GM12878 (cell line): ENCODE data around the gene RNF166. TPM values are rescaled to one million over a fixed set of nuclear protein-coding genes. Genes with fewer than 3 reads are reported as not detected.

Source experiments
- ATAC-seq: fragments of 200-7000 bp; cut with Tn5 transposase; 3 replicates; pipeline ENCODE4 v1.9.1; 2020; ENCODE audit warnings: mild to moderate bottlenecking, moderate library complexity
- BruUV-seq: library from RNA; stranded (reverse); fragments of 400-500 nt; replicated peaks from 2 replicates; lab custom pipeline; 2021; lab: Mats Ljungman, UMichigan
- CTCF ChIA-PET: fragments of 300-600 bp; sonication (Branson Sonifier 250); formaldehyde crosslinking; extraction: SDS; loops from one replicate; lab custom pipeline; 2021; ENCODE audit warnings: inconsistent platforms; lab: Yijun Ruan, JAX
- POLR2A ChIA-PET: fragments of 350-600 bp; formaldehyde crosslinking; extraction: SDS; loops from one replicate; lab custom pipeline; 2021; ENCODE audit warnings: inconsistent platforms; lab: Charles Lee
- RAD21 ChIA-PET: fragments of 300-600 bp; sonication (Branson Sonifier 250); formaldehyde crosslinking; loops from one replicate; lab custom pipeline; 2023; ENCODE audit warnings: antibody characterized with exemption; ENCODE audit not compliant: unreplicated experiment; lab: Charles Lee
- SMC1A ChIA-PET: fragments of 300-600 bp; sonication (Branson Sonifier 250); formaldehyde crosslinking; loops from one replicate; lab custom pipeline; 2023; ENCODE audit not compliant: unreplicated experiment, uncharacterized antibody; lab: Charles Lee
- DNase-seq: peaks from one replicate; pipeline ENCODE4 v3.0.0-alpha.2; 2011; ENCODE audit warnings: low read depth, low spot score
- FAIRE-seq: peaks from 3 replicates; lab custom pipeline; 2011; peaks lifted over from hg19 to GRCh38; lab: Jason Lieb, UNC
- H2AFZ ChIP-seq: 2 replicates; pipeline ENCODE4 v1.6.0; 2011; ENCODE audit warnings: low read depth, low read length, control low read depth; ENCODE audit not compliant: control insufficient read depth
- H3K27ac ChIP-seq: 2 replicates; pipeline ENCODE4 v1.5.1; 2011; ENCODE audit warnings: control low read depth; ENCODE audit not compliant: control insufficient read depth, insufficient read depth
- H3K27me3 ChIP-seq, 2 experiments: replicated peaks in 1 of 2; 2 replicates each; pipeline versions ENCODE4 v1.6.0 to v1.6.1; 2011; ENCODE audit warnings: low read length in 1 of 2; ENCODE audit not compliant: control insufficient read depth in 2 of 2, insufficient read depth in 2 of 2
- H3K36me3 ChIP-seq, 2 experiments: 2 replicates each; pipeline ENCODE4 v1.5.1; 2011; ENCODE audit warnings: low read length in 1 of 2; ENCODE audit not compliant: control insufficient read depth in 2 of 2, insufficient read depth in 2 of 2
- H3K4me1 ChIP-seq: 2 replicates; pipeline ENCODE4 v1.6.1; 2011; ENCODE audit warnings: mild to moderate bottlenecking, low read length, moderate library complexity, mixed read lengths; ENCODE audit not compliant: control insufficient read depth, insufficient read depth
- H3K4me2 ChIP-seq: 2 replicates; pipeline ENCODE4 v1.6.0; 2011; ENCODE audit warnings: control low read depth; ENCODE audit not compliant: control insufficient read depth, insufficient read depth
- H3K4me3 ChIP-seq: fragments of 200-600 bp; sonication (generic); 2 replicates; pipeline ENCODE4 v1.5.1; 2016
- H3K79me2 ChIP-seq: 2 replicates; pipeline ENCODE4 v1.6.0; 2011; ENCODE audit warnings: low read length; ENCODE audit not compliant: control insufficient read depth, insufficient read depth
- H3K9ac ChIP-seq: 2 replicates; pipeline ENCODE4 v1.8.0; 2011; ENCODE audit warnings: low read length, control low read depth, mixed read lengths; ENCODE audit not compliant: control insufficient read depth, insufficient read depth
- H3K9me3 ChIP-seq: replicated peaks from 3 replicates; pipeline ENCODE4 v1.5.1; 2011; ENCODE audit warnings: mild to moderate bottlenecking, low read length; ENCODE audit not compliant: control insufficient read depth, insufficient read depth
- H4K20me1 ChIP-seq: 2 replicates; pipeline ENCODE4 v1.6.0; 2011; ENCODE audit not compliant: control insufficient read depth, insufficient read depth
- BRCA1 ChIP-seq: IDR thresholded peaks from 2 replicates; pipeline ENCODE4 v1.6.1; 2011; ENCODE audit warnings: low read depth, low read length, improper control_type of control experiment
- EED ChIP-seq: sonication (generic); IDR thresholded peaks from 2 replicates; pipeline ENCODE4 v1.6.1; 2016; ENCODE audit warnings: antibody characterized with exemption, low read depth
- EZH2 ChIP-seq: IDR thresholded peaks from 2 replicates; pipeline ENCODE4 v1.6.1; 2012; ENCODE audit warnings: low read depth, mild to moderate bottlenecking, control low read depth, inconsistent platforms, low read length, borderline replicate concordance; ENCODE audit not compliant: control insufficient read depth
- FOXK2 ChIP-seq: fragments of 450-650 bp; IDR thresholded peaks from 2 replicates; pipeline ENCODE4 v1.6.1; 2017; ENCODE audit warnings: mild to moderate bottlenecking, moderate library complexity
- GABPA ChIP-seq: IDR thresholded peaks from 2 replicates; pipeline ENCODE4 v1.6.1; 2014; ENCODE audit warnings: antibody characterized with exemption, low read depth, mild to moderate bottlenecking, inconsistent platforms
- JUNB ChIP-seq: IDR thresholded peaks from 2 replicates; pipeline ENCODE4 v1.6.1; 2016; ENCODE audit warnings: antibody characterized with exemption, mild to moderate bottlenecking
- MEF2B ChIP-seq: fragments of 450-650 bp; IDR thresholded peaks from 2 replicates; pipeline ENCODE4 v1.6.1; 2018; ENCODE audit warnings: mild to moderate bottlenecking, moderate library complexity; ENCODE audit not compliant: partially characterized antibody, poor library complexity, severe bottlenecking
- MTA2 ChIP-seq: fragments of 450-650 bp; IDR thresholded peaks from 2 replicates; pipeline ENCODE4 v1.6.1; 2016; ENCODE audit warnings: low read depth, mild to moderate bottlenecking, moderate library complexity
- MYC ChIP-seq: IDR thresholded peaks from 2 replicates; pipeline ENCODE4 v1.6.1; 2011; ENCODE audit warnings: mild to moderate bottlenecking, low read length, moderate library complexity, inconsistent platforms; ENCODE audit not compliant: insufficient read depth, insufficient replicate concordance, insufficient read length, severe bottlenecking
- STAT3 ChIP-seq: IDR thresholded peaks from 2 replicates; pipeline ENCODE4 v1.6.1; 2011; ENCODE audit warnings: low read depth, low read length, improper control_type of control experiment
- YY1 ChIP-seq: IDR thresholded peaks from 2 replicates; pipeline ENCODE4 v1.6.1; 2011; ENCODE audit warnings: low read depth, mild to moderate bottlenecking, low read length
- ZNF384 ChIP-seq: IDR thresholded peaks from 2 replicates; pipeline ENCODE4 v1.6.1; 2012; ENCODE audit warnings: low read depth, mild to moderate bottlenecking, low read length, improper control_type of control experiment, borderline replicate concordance
- ZZZ3 ChIP-seq: IDR thresholded peaks from 2 replicates; pipeline ENCODE4 v1.6.1; 2011; ENCODE audit warnings: low read depth; ENCODE audit not compliant: control insufficient read depth, insufficient read length
- WGBS: methylation state at CpG from one replicate; pipeline ENCODE4 v1.1.6; 2016; ENCODE audit warnings: low lambda C conversion rate; ENCODE audit not compliant: insufficient replicate concordance, insufficient coverage; ENCODE audit errors: missing lambda C conversion rate; 5-methylcytosine and 5-hydroxymethylcytosine counted together
- in situ Hi-C: fragments of 300-500 bp; cut with MboI; formaldehyde crosslinking; loops from 9 replicates; pipeline ENCODE4 v1.14.3; 2018; ENCODE audit warnings: mixed read lengths
- intact Hi-C: fragments of 100-400 bp; cut with micrococcal nuclease; formaldehyde crosslinking; loops from one replicate; pipeline ENCODE4 v1.14.2; 2022; ENCODE audit not compliant: unreplicated experiment
- polyA plus RNA-seq, 11 experiments: library from polyadenylated mRNA; depleted of rRNA in 4 of 11; unstranded in 6 of 11; stranded (reverse) in 5 of 11; fragments of >200 nt; fragmentation: Nextera tagmentation in 4 of 11; fragmentation: Illumina TruSeq in 1 of 11; extraction: Ambion mirVana in 4 of 11; extraction: Trizol in 1 of 11; gene quantifications; 1 replicate in 1 of 11; 2 replicates in 10 of 11; pipeline versions ENCODE4 v1.2.1 to v1.2.3, GENCODE V29; 2011 to 2016; ENCODE audit warnings: inconsistent platforms in 2 of 11, missing spikeins in 2 of 11, low read depth in 1 of 11
- total RNA-seq, 4 experiments: library from RNA; depleted of rRNA in 3 of 4; stranded (reverse); fragments of >200 nt in 3 of 4; fragmentation: Illumina TruSeq in 1 of 4; extraction: Trizol in 1 of 4; gene quantifications; 2 replicates each; pipeline versions ENCODE4 v1.2.1 to v1.2.3, GENCODE V29; 2013 to 2021
- TF ChIP-seq, protein P1 (sequence below): fragments of 450-650 bp; IDR thresholded peaks from 2 replicates; pipeline ENCODE4 v1.6.1; 2017; ENCODE audit warnings: low read depth, mild to moderate bottlenecking, moderate library complexity
- TF ChIP-seq, protein P2 (sequence below): fragments of 450-650 bp; IDR thresholded peaks from 2 replicates; pipeline ENCODE4 v1.6.1; 2017; ENCODE audit warnings: mild to moderate bottlenecking, moderate library complexity
- TF ChIP-seq, protein P3 (sequence below): fragments of 450-650 bp; conservative IDR thresholded peaks from 2 replicates; pipeline ENCODE4 v1.6.1; 2017; ENCODE audit warnings: mild to moderate bottlenecking, moderate library complexity

RNF166 gene
- total and polyA plus RNA-seq, 10 of the 15 experiments (the other 5 are each of a cell fraction or from before 2014, with no cell fraction given) = 0.48 to 32.8 (median 12.1) TPM

DNA sequence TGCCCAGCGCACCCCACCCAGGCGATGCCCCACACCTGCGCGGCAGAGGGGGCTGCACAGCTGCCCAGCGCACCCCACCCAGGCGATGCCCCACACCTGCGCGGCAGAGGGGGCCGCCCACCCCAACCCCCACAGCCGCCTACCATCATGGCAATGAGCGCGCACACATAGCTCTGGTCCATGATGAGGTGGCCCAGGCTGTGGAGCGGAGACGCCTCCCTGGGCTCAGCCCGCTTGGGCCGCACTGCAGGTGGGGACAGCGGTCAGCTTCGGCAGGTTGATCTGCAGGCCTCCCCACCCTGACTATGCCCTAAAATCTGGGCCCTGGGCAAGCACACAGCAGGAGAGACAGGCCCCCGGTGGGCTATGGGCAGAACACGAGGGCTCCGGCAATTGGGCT lies 30.3 kb upstream of the RNF166 start (continued):
- TF ChIP-seq, protein P1, sequence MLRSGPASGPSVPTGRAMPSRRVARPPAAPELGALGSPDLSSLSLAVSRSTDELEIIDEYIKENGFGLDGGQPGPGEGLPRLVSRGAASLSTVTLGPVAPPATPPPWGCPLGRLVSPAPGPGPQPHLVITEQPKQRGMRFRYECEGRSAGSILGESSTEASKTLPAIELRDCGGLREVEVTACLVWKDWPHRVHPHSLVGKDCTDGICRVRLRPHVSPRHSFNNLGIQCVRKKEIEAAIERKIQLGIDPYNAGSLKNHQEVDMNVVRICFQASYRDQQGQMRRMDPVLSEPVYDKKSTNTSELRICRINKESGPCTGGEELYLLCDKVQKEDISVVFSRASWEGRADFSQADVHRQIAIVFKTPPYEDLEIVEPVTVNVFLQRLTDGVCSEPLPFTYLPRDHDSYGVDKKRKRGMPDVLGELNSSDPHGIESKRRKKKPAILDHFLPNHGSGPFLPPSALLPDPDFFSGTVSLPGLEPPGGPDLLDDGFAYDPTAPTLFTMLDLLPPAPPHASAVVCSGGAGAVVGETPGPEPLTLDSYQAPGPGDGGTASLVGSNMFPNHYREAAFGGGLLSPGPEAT = no peak
- TF ChIP-seq ZZZ3 (no peak), BRCA1 (no peak), MEF2B (no peak)

DNA sequence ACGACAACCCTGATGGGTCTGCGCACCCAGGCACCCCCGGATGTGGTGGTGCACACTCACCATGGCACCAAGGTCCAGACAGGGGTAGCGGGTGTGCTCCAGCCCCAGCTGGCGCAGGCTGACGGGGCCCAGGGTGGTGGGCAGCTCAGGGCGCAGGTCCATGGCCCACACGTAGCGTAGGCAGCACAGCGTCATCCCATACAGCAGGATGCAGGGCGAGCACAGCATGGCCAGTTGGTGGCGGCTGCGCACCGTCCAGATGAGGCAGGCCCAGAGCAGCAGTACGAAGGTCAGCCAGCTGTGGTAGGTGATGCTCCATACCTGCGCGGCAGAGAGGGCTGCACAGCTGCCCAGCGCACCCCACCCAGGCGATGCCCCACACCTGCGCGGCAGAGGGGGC lies 29.9 kb upstream of the RNF166 start:
- peaks cover 9 to 47% of the 10 kb centered on the region in 2 experiments; a peak in 3 of 4 replicates for H3K36me3 ChIP-seq
- ChIA-PET SMC1A (interaction anchor here (0.9 kb wide), 1 partner anchor 45 kb away, joined by 3 read pairs; no protein-coding TSS in a partner anchor), CTCF (interaction anchor here (2.1 to 3.1 kb wide), 2 partner anchors 45 to 48 kb away, joined by 24 to 51 read pairs; partner anchors contain the start of gene PIEZO1), RAD21 (no interaction called here), POLR2A (no interaction called here)
- no peaks in the 10 kb centered on the region for H3K27me3 ChIP-seq
- ATAC-seq = no peak
- intact Hi-C loops (loop anchor here (2.0 kb wide), 1 partner anchor 49 kb away; the partner anchor contains the start of gene PIEZO1), in situ Hi-C loops (no loop called here)
- no peak for FAIRE-seq
- no peak overlapping the region for H3K4me3 ChIP-seq
- H3K4me1 ChIP-seq = peaks cover 3% of the 10 kb centered on the region; the same call in 1 of the 2 replicates
- no peak for DNase-seq
- no peak overlapping the region for H3K27ac ChIP-seq
- no peak overlapping the region for H2AFZ ChIP-seq
- H4K20me1 ChIP-seq = no peaks in the 10 kb centered on the region
- no TSS peak for BruUV-seq
- H3K9ac ChIP-seq = no peak overlapping the region
- H3K79me2 ChIP-seq = no peaks in the 10 kb centered on the region
- WGBS = 98% methylated on average over 21 of the region's 21 CpGs
- no peak overlapping the region for H3K4me2 ChIP-seq
- no peaks in the 10 kb centered on the region for H3K9me3 ChIP-seq
- TF ChIP-seq EZH2 (no peak), GABPA (no peak), MYC (no peak), BRCA1 (no peak), JUNB (no peak), EED (no peak), FOXK2 (no peak), STAT3 (no peak), MTA2 (no peak), YY1 (no peak), ZNF384 (no peak)
- TF ChIP-seq, protein P2, sequence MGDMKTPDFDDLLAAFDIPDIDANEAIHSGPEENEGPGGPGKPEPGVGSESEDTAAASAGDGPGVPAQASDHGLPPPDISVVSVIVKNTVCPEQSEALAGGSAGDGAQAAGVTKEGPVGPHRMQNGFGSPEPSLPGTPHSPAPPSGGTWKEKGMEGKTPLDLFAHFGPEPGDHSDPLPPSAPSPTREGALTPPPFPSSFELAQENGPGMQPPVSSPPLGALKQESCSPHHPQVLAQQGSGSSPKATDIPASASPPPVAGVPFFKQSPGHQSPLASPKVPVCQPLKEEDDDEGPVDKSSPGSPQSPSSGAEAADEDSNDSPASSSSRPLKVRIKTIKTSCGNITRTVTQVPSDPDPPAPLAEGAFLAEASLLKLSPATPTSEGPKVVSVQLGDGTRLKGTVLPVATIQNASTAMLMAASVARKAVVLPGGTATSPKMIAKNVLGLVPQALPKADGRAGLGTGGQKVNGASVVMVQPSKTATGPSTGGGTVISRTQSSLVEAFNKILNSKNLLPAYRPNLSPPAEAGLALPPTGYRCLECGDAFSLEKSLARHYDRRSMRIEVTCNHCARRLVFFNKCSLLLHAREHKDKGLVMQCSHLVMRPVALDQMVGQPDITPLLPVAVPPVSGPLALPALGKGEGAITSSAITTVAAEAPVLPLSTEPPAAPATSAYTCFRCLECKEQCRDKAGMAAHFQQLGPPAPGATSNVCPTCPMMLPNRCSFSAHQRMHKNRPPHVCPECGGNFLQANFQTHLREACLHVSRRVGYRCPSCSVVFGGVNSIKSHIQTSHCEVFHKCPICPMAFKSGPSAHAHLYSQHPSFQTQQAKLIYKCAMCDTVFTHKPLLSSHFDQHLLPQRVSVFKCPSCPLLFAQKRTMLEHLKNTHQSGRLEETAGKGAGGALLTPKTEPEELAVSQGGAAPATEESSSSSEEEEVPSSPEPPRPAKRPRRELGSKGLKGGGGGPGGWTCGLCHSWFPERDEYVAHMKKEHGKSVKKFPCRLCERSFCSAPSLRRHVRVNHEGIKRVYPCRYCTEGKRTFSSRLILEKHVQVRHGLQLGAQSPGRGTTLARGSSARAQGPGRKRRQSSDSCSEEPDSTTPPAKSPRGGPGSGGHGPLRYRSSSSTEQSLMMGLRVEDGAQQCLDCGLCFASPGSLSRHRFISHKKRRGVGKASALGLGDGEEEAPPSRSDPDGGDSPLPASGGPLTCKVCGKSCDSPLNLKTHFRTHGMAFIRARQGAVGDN = no peak
- TF ChIP-seq, protein P3, sequence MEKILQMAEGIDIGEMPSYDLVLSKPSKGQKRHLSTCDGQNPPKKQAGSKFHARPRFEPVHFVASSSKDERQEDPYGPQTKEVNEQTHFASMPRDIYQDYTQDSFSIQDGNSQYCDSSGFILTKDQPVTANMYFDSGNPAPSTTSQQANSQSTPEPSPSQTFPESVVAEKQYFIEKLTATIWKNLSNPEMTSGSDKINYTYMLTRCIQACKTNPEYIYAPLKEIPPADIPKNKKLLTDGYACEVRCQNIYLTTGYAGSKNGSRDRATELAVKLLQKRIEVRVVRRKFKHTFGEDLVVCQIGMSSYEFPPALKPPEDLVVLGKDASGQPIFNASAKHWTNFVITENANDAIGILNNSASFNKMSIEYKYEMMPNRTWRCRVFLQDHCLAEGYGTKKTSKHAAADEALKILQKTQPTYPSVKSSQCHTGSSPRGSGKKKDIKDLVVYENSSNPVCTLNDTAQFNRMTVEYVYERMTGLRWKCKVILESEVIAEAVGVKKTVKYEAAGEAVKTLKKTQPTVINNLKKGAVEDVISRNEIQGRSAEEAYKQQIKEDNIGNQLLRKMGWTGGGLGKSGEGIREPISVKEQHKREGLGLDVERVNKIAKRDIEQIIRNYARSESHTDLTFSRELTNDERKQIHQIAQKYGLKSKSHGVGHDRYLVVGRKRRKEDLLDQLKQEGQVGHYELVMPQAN = no peak
